Skin epidermis (tissue), 12 donors: ENCODE results near the gene SEC62.
"Not testable (repeated sequence)": the region's sequence is repeated elsewhere in the genome, so short reads cannot be mapped to it uniquely, and the experiment has no call there.

Experiments used
- H3K27ac ChIP-seq, 21 experiments: fragments of 200-600 bp; sonication (generic) in 11 of 21; one replicate each; pipeline ENCODE4 v1.5.0; 2020; ENCODE audit warnings: mild to moderate bottlenecking in 3 of 21, inconsistent platforms in 2 of 21, moderate library complexity in 2 of 21
- H3K4me3 ChIP-seq, 7 experiments: fragments of 200-600 bp; sonication (generic) in 2 of 7; one replicate each; pipeline ENCODE4 v1.5.0; 2020; ENCODE audit warnings: inconsistent platforms in 2 of 7, mild to moderate bottlenecking in 2 of 7, moderate library complexity in 1 of 7

SEC62 gene

GRCh38 chr3:170010498-170010897, 43.9 kb downstream of the SEC62 start:
- Histone ChIP-seq H3K4me3 (no peak overlapping the region), H3K27ac (no peak overlapping the region)

GRCh38 chr3:170012683-170013400, 46.2 kb downstream of the SEC62 start:
- no peak overlapping the region for H3K4me3 ChIP-seq

GRCh38 chr3:170016057-170016456, 49.5 kb downstream of the SEC62 start:
- no peak overlapping the region for H3K27ac ChIP-seq
- no peak overlapping the region for H3K4me3 ChIP-seq

More at GRCh38 chr3:170012683-170013400, 46.2 kb downstream of the SEC62 start:
- no peak overlapping the region for H3K27ac ChIP-seq

- not testable (repeated sequence) for H3K27ac ChIP-seq, H3K4me3 ChIP-seq
Measured at GRCh38 chr3:170019306-170019705, 52.7 kb downstream of the SEC62 start.

- Histone ChIP-seq H3K27ac (no peak overlapping the region), H3K4me3 (no peak overlapping the region)
Measured at GRCh38 chr3:170021083-170021482, 54.5 kb downstream of the SEC62 start.

GRCh38 chr3:170022336-170022735, 55.7 kb downstream of the SEC62 start:
- H3K4me3 ChIP-seq = no peak overlapping the region
- H3K27ac ChIP-seq = no peak overlapping the region

- Histone ChIP-seq H3K4me3 (no peak overlapping the region), H3K27ac (no peak overlapping the region)
Measured at GRCh38 chr3:170023165-170023564, 56.6 kb downstream of the SEC62 start.

GRCh38 chr3:170024581-170024980, 58.0 kb downstream of the SEC62 start:
- H3K4me3 ChIP-seq = no peak overlapping the region

GRCh38 chr3:170027233-170028102, 60.9 kb downstream of the SEC62 start:
- H3K27ac ChIP-seq = no peak overlapping the region

More at GRCh38 chr3:170024581-170024980, 58.0 kb downstream of the SEC62 start:
- no peak overlapping the region for H3K27ac ChIP-seq

GRCh38 chr3:170033489-170033888, 66.9 kb downstream of the SEC62 start:
- H3K27ac ChIP-seq = no peak overlapping the region
- no peak overlapping the region for H3K4me3 ChIP-seq

More at GRCh38 chr3:170027233-170028102, 60.9 kb downstream of the SEC62 start:
- H3K4me3 ChIP-seq = no peak overlapping the region

GRCh38 chr3:170037463-170038433, 71.1 kb downstream of the SEC62 start, which contains the start of gene GPR160:
Gene GPR160 (plus strand): TSS chr3:170037995. CDS start chr3:170083973, 45,978 bp downstream.
- Histone ChIP-seq H3K27ac (peak within 1 kb of the TSS in 9 of 21 experiments; percentile 18 to 53 (median 45)), H3K4me3 (peak within 1 kb of the TSS; percentile 51 to 65 (median 59))

- Histone ChIP-seq H3K4me3 (peak overlapping the region; percentile 51 to 65 (median 59)), H3K27ac (peak overlapping the region in 5 of 21 experiments; percentile 18 to 51 (median 49))
Measured at GRCh38 chr3:170038434-170039110, 72.0 kb downstream of the SEC62 start.

GRCh38 chr3:170040418-170040817, 73.8 kb downstream of the SEC62 start:
- no peak overlapping the region for H3K4me3 ChIP-seq
- no peak overlapping the region for H3K27ac ChIP-seq

GRCh38 chr3:170043506-170043905, 76.9 kb downstream of the SEC62 start:
- H3K4me3 ChIP-seq = no peak overlapping the region
- no peak overlapping the region for H3K27ac ChIP-seq

GRCh38 chr3:170044271-170044670, 77.7 kb downstream of the SEC62 start:
- H3K4me3 ChIP-seq = no peak overlapping the region
- H3K27ac ChIP-seq = peak overlapping the region in 5 of 21 experiments; percentile 22 to 73 (median 32)

GRCh38 chr3:170044795-170045244, 78.2 kb downstream of the SEC62 start:
- no peak overlapping the region for H3K4me3 ChIP-seq
- peak overlapping the region in 5 of 21 experiments; percentile 22 to 73 (median 32) for H3K27ac ChIP-seq

- H3K27ac ChIP-seq = no peak overlapping the region
Measured at GRCh38 chr3:170046269-170047132, 79.9 kb downstream of the SEC62 start.

GRCh38 chr3:170047133-170047404, 80.5 kb downstream of the SEC62 start:
- H3K4me3 ChIP-seq = no peak overlapping the region
- H3K27ac ChIP-seq = no peak overlapping the region

More at GRCh38 chr3:170046269-170047132, 79.9 kb downstream of the SEC62 start:
- no peak overlapping the region for H3K4me3 ChIP-seq
